Keratinocyte (primary cell): Measurements from ENCODE around the gene DGCR8.

Source experiments
- CTCF ChIP-seq, 3 experiments: IDR thresholded peaks in 1 of 3; conservative IDR thresholded peaks in 1 of 3; optimal IDR thresholded peaks in 1 of 3; 2 replicates in 2 of 3; 3 replicates in 1 of 3; pipeline versions ENCODE3 to v1.5.1; 2011; ENCODE audit warnings: low read length in 3 of 3, mild to moderate bottlenecking in 3 of 3, moderate library complexity in 2 of 3, control low read depth in 1 of 3, inconsistent platforms in 1 of 3; ENCODE audit not compliant: insufficient read depth in 2 of 3; ENCODE audit errors: extremely low read depth in 1 of 3
- EZH2 ChIP-seq: IDR thresholded peaks from one replicate; pipeline ENCODE4 v1.6.1; 2012; ENCODE audit warnings: inconsistent platforms, mild to moderate bottlenecking, low read length, moderate library complexity

GRCh38 chr22:20127869-20128618 is 48.0 kb downstream of the DGCR8 start:
- TF ChIP-seq EZH2 (no peak), CTCF (optimal IDR thresholded peaks at IDR 0.05 in 1 of 3, IDR thresholded peaks at IDR 0.05 in 1 of 3, conservative IDR thresholded peaks at IDR 0.05 in 1 of 3; ENCODE audit: extremely low read depth in 1 of 3, insufficient read depth in 2 of 3, low read length in 3 of 3) (no peak)
